ENCODE results near the gene SOX1. TPM values are rescaled to one million over a fixed set of nuclear protein-coding genes. Genes with fewer than 3 reads are reported as not detected.

Gene SOX1
- total RNA-seq, 6 experiments from 2014 or later = not detected

DNA sequence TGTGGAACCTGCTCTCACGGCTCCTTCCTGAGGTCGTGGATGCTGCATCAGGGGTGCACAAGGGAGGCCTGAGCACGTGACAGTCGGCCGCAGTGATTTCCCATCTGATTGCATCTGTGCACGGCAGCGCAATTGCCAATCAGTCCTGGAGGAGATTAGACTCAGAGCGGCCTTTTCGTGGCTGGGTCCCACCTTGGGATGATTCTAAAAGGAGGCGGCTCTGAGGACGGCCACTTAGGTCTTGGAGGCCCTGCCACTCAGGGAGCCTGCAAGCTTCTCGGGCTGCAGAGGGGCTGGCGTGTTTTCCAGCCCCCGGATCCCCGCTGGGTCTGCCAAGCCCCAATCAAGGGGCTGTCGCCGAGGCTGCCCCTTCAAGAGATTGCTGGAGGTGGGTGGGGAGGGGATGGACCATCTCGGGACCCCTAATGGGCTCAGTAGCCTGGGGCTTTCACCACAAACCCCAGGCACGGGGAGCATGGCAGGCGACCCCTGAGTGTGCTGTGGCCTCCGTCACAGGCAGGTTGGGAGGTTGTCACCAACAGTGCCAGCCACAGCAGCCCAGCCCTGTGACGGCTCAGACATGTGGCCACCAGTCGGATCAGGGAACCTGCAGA is 51.6 kb downstream of the SOX1 start:
- ATAC-seq = no peak
- 46% methylated on average over 5 of the region's 23 CpGs for WGBS (ENCODE audit: insufficient coverage, low coverage, low lambda C conversion rate, missing lambda C conversion rate)
- TF ChIP-seq POLR2A (IDR thresholded peaks at IDR 0.05) = no peak
- no peak for TF ChIP-seq CTCF (IDR thresholded peaks at IDR 0.05)
- Histone ChIP-seq H3K4me3 (no peak overlapping the region), H3K4me1 (no peaks in the 10 kb centered on the region), H3K27ac (no peak overlapping the region), H3K9me3 (no peaks in the 10 kb centered on the region), H3K27me3 (no peaks in the 10 kb centered on the region), H3K36me3 (no peaks in the 10 kb centered on the region)
- intact Hi-C loops (cut with DNase I) = no loop called here
- DNase-seq = no peak

DNA sequence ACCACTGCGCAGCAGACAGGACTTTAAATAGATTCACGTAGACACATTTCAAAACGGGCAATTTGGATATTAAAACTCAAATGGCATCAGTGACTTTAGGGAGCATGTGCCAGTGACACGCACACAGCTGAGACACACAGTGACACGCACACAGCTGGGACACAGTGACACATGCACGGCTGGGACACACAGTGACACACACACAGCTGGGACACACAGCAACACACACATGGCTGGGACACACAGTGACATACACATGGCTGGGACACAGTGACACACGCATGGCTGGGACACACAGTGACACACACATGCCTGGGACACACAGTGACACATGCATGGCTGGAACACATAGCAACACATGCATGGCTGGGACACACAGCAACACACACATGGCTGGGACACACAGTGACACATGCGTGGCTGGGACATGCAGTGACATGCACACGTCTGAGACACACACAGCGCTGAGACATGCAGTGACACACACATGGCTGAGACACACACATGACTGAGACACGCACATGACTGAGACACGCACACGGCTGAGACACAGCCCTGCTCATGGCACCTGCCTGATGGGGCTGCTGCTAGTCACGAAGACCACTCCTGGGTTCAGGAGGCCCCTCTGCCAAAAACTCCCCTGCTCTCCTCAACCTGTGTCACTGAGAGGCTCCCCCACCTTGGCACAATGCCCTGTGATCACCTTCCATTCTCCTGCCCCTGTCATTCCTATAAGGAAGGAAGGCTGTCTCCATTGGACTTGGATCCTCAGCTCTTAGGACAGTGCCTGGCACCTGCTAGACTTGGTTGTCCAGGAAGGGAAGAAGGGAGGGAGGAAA is 52.5 kb downstream of the SOX1 start:
- H3K27me3 ChIP-seq = no peaks in the 10 kb centered on the region
- ATAC-seq (no peak), DNase-seq (no peak)
- H3K4me1 ChIP-seq = no peaks in the 10 kb centered on the region
- no peaks in the 10 kb centered on the region for H3K36me3 ChIP-seq
- no peak overlapping the region for H3K27ac ChIP-seq
- 73% methylated on average over 7 of the region's 14 CpGs for WGBS (ENCODE audit: insufficient coverage, low coverage, low lambda C conversion rate, missing lambda C conversion rate)
- TF ChIP-seq CTCF (IDR thresholded peaks at IDR 0.05) = no peak
- no peak for TF ChIP-seq POLR2A (IDR thresholded peaks at IDR 0.05)
- no peaks in the 10 kb centered on the region for H3K9me3 ChIP-seq
- no peak overlapping the region for H3K4me3 ChIP-seq
- intact Hi-C loops (cut with DNase I) = no loop called here

GRCh38 chr13:112120031-112120373 is 53.1 kb downstream of the SOX1 start:
- Histone ChIP-seq H3K27ac (no peak overlapping the region), H3K9me3 (no peaks in the 10 kb centered on the region), H3K36me3 (no peaks in the 10 kb centered on the region), H3K4me1 (no peaks in the 10 kb centered on the region), H3K27me3 (no peaks in the 10 kb centered on the region), H3K4me3 (no peak overlapping the region)
- TF ChIP-seq CTCF (IDR thresholded peaks at IDR 0.05) = no peak
- no peak for TF ChIP-seq POLR2A (IDR thresholded peaks at IDR 0.05)
- ATAC-seq (no peak), DNase-seq (no peak)
- 33% methylated on average over 3 of the region's 5 CpGs for WGBS (ENCODE audit: insufficient coverage, low coverage, low lambda C conversion rate, missing lambda C conversion rate)
- intact Hi-C loops (cut with DNase I) = no loop called here

Small RNA genes lying within 50 kb of the gene (small RNA-seq; reads per million reads assigned to genes)
- gene RF00287 = 0 to 0.10 reads per million in 2 experiments
